Adrenal gland (tissue), 12 donors: ENCODE results near the gene DUSP18. TPM values are rescaled to one million over a fixed set of nuclear protein-coding genes. Genes with fewer than 3 reads are reported as not detected.

Experiments used
- DNase-seq, 7 donors: peaks; one replicate each; pipeline ENCODE4 v3.0.0-alpha.2; 2019 to 2020
- H3K27ac ChIP-seq, 5 donors: fragments of 200-600 bp; sonication (generic) in 4 of 5; 1 replicate in 3 of 5; 2 replicates in 2 of 5; pipeline versions ENCODE4 v1.5.1 to v1.8.0; 2016 to 2020; ENCODE audit warnings: mild to moderate bottlenecking in 1 of 5
- H3K27me3 ChIP-seq: fragments of 200-600 bp; 2 replicates; pipeline ENCODE4 v1.8.0; 2021
- H3K36me3 ChIP-seq, 2 donors: fragments of 200-600 bp; replicated peaks in 1 of 2; 1 replicate in 1 of 2; 2 replicates in 1 of 2; pipeline versions ENCODE4 v1.5.1 to v1.8.0; 2018 to 2022
- H3K4me1 ChIP-seq, 2 donors: fragments of 200-600 bp; replicated peaks in 1 of 2; 1 replicate in 1 of 2; 2 replicates in 1 of 2; pipeline versions ENCODE4 v1.5.1 to v1.8.0; 2018 to 2021
- H3K4me3 ChIP-seq, 4 donors: fragments of 200-600 bp; sonication (generic) in 3 of 4; one replicate each; pipeline ENCODE4 v1.5.1; 2016 to 2018
- H3K9me3 ChIP-seq, 3 donors: fragments of 200-600 bp; sonication (generic) in 1 of 3; replicated peaks in 1 of 3; 1 replicate in 2 of 3; 2 replicates in 1 of 3; pipeline versions ENCODE4 v1.5.1 to v1.8.0; 2016 to 2021
- CTCF ChIP-seq, 6 experiments: fragments of 450-650 bp in 4 of 6; fragments of 200-600 bp in 2 of 6; sonication (generic) in 1 of 6; IDR thresholded peaks; 1 replicate in 5 of 6; 2 replicates in 1 of 6; pipeline versions ENCODE4 v1.5.1 to v1.8.0; 2016 to 2021; ENCODE audit warnings: antibody characterized with exemption in 6 of 6, mild to moderate bottlenecking in 2 of 6, moderate library complexity in 1 of 6
- POLR2A ChIP-seq, 2 donors: fragments of 450-650 bp; IDR thresholded peaks; one replicate each; pipeline ENCODE4 v1.6.1; 2017; ENCODE audit warnings: antibody characterized with exemption in 2 of 2, mild to moderate bottlenecking in 2 of 2, moderate library complexity in 1 of 2
- WGBS, 4 donors: extraction: QIAGEN DNeasy Blood & Tissue Kit in 2 of 4; methylation state at CpG; one replicate each; pipeline versions ENCODE4 v1.1.5 to v1.1.7; 2013 to 2017; 5-methylcytosine and 5-hydroxymethylcytosine counted together
- intact Hi-C, 2 donors: fragments of 100-400 bp; cut with DNase I; formaldehyde crosslinking; loops; one replicate each; pipeline versions ENCODE4 v1.14.1 to v1.15.0; 2022 to 2023
- polyA plus RNA-seq, 3 donors: library from polyadenylated mRNA; stranded (reverse); fragments of 200-250 nt in 2 of 3; fragments of 350-450 nt in 1 of 3; fragmentation: Illumina TruSeq in 1 of 3; extraction: RNeasy Lipid Tissue Mini Kit (QIAGEN cat#74804) in 1 of 3; gene quantifications; one replicate each; pipeline ENCODE4 v1.2.3, GENCODE V29; 2013 to 2014
- total RNA-seq, 9 donors: library from RNA; depleted of rRNA in 4 of 9; stranded (reverse); fragments of >200 nt in 4 of 9; fragments of 120-200 nt in 1 of 9; fragmentation: NEBNext Ultra II Directional in 1 of 9; extraction: Animal tissue kit (Norgen Biotek cat#: 25700) in 1 of 9; gene quantifications; one replicate each; pipeline versions ENCODE4 v1.1.0 to v1.2.4, GENCODE V29; 2013 to 2023
- donor health status: healthy with polysubstance abuse.
- donor health status: Bipolar disorder and iron deficiency.
- donor health status: DM: yes; HTN: yes; CAD: no.
- donor health status: DM: no; HTN: no; CAD: no.
- donor health status: DM: no; HTN: no; CAD: no.
- donor health status: DM: yes; HTN: yes; CAD: no.

Gene DUSP18
- total and polyA plus RNA-seq, 12 donors = 1.4 to 8.9 (median 5.4) TPM

- TF ChIP-seq POLR2A (IDR thresholded peaks at IDR 0.05) = peak in 1 of 2 donors; percentile 73
- TF ChIP-seq CTCF (IDR thresholded peaks at IDR 0.05) = peak in 2 of 6 experiments; percentile 8 to 18
- Histone ChIP-seq H3K4me1 (peaks cover 7 to 13% of the 10 kb centered on the region in 2 donors), H3K27me3 (no peaks in the 10 kb centered on the region), H3K9me3 (no peaks in the 10 kb centered on the region), H3K4me3 (peak overlapping the region in 3 of 4 donors; percentile 15 to 59 (median 18)), H3K36me3 (no peaks in the 10 kb centered on the region), H3K27ac (peak overlapping the region in 4 of 5 donors; percentile 77 to 90 (median 88))
- WGBS, 4 donors = 0 to 2% (median 1%) methylated on average over 5 to 37 of the region's 38 CpGs
- peak; percentile 69 to 84 (median 77) for DNase-seq
- intact Hi-C loops = loop anchor here in 1 of 2 donors (10.0 kb wide), 2 partner anchors 51 to 59 kb away; partner anchors contain the start of gene SLC35E4
Observed at GRCh38 chr22:30694171-30694639, 26.5 kb upstream of the DUSP18 start.

GRCh38 chr22:30691204-30691603 lies 23.5 kb upstream of the DUSP18 start:
- Histone ChIP-seq H3K4me3 (no peak overlapping the region), H3K27me3 (no peaks in the 10 kb centered on the region), H3K9me3 (no peaks in the 10 kb centered on the region), H3K4me1 (peaks cover 7 to 11% of the 10 kb centered on the region in 2 donors), H3K27ac (no peak overlapping the region), H3K36me3 (no peaks in the 10 kb centered on the region)
- TF ChIP-seq CTCF (IDR thresholded peaks at IDR 0.05) (no peak), POLR2A (IDR thresholded peaks at IDR 0.05) (no peak)
- WGBS, 4 donors = 67 to 85% (median 83%) methylated on average over 1 of the region's 1 CpG
- DNase-seq = no peak
- intact Hi-C loops = loop anchor here in 1 of 2 donors (10.0 kb wide), 2 partner anchors 54 to 56 kb away; partner anchors contain the start of gene SLC35E4

GRCh38 chr22:30689622-30690021 lies 21.9 kb upstream of the DUSP18 start:
- Histone ChIP-seq H3K36me3 (no peaks in the 10 kb centered on the region), H3K9me3 (no peaks in the 10 kb centered on the region), H3K27me3 (no peaks in the 10 kb centered on the region), H3K27ac (no peak overlapping the region), H3K4me1 (no peaks in the 10 kb centered on the region), H3K4me3 (no peak overlapping the region)
- no peak for DNase-seq
- TF ChIP-seq CTCF (IDR thresholded peaks at IDR 0.05) (no peak), POLR2A (IDR thresholded peaks at IDR 0.05) (no peak)
- WGBS, 4 donors = 58 to 68% (median 66%) methylated on average over 1 of the region's 1 CpG
- intact Hi-C loops = loop anchor here in 1 of 2 donors (10.0 kb wide), 2 partner anchors 55 kb away; partner anchors contain the start of gene SLC35E4

GRCh38 chr22:30687358-30687757 lies 19.7 kb upstream of the DUSP18 start:
- TF ChIP-seq CTCF (IDR thresholded peaks at IDR 0.05) = no peak
- no peak for TF ChIP-seq POLR2A (IDR thresholded peaks at IDR 0.05)
- no peaks in the 10 kb centered on the region for H3K36me3 ChIP-seq
- intact Hi-C loops = no loop called here
- H3K27me3 ChIP-seq = no peaks in the 10 kb centered on the region
- no peak overlapping the region for H3K4me3 ChIP-seq
- no peak for DNase-seq
- no peaks in the 10 kb centered on the region for H3K4me1 ChIP-seq
- WGBS, 4 donors = 85 to 95% (median 91%) methylated on average over 3 to 4 of the region's 4 CpGs
- no peaks in the 10 kb centered on the region for H3K9me3 ChIP-seq
- H3K27ac ChIP-seq = no peak overlapping the region
